HG03520 (cell line): Measurements from ENCODE around the gene NOTUM.
"Not testable (repeated sequence)": the region's sequence is repeated elsewhere in the genome, so short reads cannot be mapped to it uniquely, and the experiment has no call there.

Experiments used
- ATAC-seq: cut with Tn5 transposase; IDR thresholded peaks from one replicate; pipeline ENCODE4 v1.9.1; 2021; ENCODE audit warnings: mild to moderate bottlenecking, moderate library complexity; ENCODE audit not compliant: unreplicated experiment

The NOTUM gene

DNA sequence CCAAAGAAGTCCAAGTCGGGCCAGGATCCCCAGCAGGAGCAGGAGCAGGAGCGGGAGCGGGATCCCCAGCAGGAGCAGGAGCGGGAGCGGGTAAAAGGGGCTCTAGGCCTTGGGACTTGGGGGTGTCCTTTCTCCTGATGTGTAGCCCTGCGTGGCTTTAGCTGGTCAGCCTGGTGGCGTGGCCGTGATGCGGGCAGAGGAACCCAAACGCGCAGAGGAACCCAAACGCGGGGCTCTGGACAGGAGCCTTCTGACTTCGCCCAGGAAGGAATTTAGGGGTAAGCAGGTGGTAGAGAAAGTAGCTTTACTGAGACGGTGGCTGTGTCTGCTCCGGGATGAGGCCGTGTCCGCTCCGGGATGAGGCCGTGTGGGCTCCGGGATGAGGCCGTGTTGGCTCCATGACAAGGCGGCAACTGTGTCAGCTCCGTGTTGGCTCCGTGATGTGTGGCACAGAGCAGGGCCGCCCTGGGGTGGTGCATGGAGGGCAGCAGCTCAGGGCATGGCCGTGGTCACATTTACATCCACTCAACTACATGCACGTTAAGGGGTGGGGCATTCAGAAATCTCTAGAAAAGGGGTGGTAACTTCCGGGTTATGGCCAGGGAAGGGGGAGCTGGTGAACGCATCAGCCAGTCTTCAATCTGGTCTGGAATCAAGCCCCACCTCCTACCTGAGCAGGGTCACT is 35.9 kb upstream of the NOTUM start:
- no peak for ATAC-seq

DNA sequence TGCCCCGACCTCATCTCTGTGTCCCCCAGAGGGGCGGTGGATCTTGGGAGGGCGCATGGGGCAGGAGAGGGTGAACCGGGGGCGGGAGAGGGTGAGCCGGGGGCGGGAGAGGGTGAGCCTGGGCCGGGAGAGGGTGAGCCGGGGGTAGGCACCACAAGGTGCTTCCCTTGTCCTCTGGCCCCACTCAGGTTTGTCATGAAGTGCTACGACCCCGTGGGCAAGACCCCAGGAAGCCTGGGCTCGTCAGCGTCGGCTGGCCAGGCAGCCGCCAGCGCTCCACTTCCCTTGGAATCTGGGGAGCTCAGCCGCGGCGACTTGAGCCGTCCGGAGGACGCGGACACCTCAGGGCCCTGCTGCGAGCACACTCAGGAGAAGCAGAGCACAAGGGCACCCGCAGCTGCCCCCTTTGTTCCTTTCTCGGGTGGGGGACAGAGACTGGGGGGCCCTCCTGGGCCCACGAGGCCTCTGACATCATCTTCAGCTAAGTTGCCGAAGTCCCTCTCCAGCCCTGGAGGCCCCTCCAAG is 35.3 kb upstream of the NOTUM start:
- no peak for ATAC-seq

DNA sequence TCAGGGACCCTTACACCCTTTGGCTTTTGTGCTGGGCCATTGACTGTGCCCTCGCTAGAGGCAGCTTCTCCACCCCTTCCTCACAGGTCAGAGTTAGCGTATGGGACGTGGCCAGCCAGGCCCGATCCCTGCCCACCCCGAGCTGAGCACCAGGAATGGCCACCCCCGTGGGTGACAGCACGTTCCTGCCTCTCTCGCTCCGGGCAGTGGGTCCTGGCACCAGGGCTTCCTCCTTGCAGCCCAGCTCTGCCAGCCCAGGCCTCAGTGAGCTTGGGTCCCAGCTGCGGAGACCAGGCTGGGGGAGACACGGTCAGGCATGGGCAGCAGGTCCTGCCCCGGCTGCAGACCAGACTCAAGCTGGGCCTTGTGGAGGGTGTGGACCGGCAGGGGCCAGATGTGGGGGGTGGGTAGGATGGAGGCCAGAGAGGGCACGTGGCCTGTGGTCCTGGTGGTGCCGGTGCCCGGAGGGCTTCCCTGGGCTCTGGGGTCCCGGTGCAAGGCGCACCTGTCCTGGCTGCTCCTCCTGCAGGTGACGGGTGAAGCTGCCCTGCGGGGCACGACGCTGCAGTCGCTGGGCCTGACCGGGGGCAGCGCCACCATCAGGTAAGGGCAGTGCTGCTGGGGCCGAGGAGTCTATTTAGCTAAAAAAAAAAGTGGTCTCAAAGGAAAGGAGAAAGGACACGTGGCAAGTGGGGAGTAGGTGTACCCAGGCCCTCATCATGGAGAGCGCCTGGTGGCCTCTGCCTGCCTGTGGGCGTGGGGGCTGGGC is 34.7 kb upstream of the NOTUM start:
- ATAC-seq, result no peak

DNA sequence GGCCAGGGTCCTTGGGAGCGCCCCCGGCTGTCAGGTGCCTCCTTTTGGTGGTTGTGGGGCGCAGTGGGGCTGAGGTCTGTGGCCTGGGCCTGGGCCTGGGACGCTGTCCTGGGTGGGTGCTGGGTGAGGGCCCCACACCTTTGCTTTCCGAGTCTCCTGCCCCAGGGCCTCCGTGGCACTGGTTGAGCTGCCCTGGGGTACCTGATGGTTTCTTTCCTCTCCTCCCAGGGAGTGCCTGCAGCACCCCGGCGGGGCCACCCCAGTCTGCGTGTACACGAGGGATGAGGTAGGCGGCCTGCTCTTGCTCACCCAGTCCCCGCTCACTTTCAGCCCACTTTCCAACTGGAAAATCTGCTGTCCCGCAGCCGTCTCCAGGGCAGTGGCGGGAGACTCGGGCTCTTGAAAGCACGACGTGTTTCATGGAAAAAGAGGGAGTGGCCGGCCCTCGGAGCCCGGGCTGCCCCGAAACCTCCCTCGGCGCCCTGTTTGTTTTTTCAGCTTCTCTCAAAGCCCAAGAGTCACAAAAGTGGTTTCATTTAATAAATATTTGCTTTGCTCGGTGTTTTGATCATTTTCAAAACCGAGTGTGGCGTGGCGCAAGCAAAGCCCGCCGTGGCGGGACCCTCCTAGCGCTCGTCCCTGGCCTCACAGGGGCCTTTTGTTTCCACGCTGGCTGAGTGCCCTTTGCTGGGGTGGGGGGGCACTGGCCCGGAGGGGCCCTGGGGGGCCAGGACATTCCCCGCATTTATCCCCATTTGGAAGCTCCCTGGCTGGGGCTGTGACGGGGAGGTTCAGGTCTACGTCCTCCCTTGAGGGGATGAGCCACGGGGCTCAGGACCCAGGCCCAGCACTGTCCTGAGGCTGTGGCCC is 33.8 kb upstream of the NOTUM start:
- no peak for ATAC-seq

DNA sequence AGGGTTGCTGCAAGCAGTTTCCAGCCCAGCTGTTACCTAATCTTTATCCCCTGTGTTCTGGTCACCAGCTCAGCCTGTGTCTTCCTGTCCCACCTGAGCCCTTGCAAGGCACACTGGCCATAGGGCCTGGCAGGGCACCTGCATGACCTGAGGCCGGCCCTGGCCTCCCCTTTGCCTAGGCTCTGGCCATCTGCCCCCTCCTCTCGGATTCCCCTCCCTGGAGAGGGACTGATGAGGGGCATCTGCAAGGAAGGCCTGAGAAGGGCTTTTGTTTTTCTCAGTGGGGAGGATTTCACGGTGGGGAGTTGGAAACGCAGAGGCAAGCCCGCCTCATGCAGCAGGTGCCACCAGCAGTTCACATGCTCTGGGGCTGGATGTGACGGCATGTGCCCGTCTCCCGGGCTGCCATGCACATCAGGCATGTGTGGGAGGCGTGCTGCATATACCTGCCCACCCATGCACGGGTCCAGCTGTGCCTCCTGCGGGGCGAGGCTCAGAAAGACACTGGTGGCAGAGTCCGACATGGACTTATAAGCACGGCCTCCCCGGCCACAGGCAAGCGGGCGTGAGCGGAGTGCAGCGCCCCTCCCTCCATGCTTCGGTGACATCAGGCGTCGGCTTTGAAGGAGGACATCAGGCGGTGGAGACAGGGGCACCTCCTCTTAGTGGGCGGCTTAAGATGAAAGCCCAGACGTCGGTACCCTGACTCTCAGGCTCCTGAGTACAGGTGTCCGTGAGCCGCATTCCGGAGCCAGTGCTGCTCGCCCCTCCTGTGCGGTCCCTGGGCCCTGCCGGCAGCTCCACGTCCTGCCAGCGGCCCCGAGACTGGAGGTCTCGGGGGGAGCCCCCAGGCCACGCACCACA is 33.0 kb upstream of the NOTUM start:
- no peak for ATAC-seq

DNA sequence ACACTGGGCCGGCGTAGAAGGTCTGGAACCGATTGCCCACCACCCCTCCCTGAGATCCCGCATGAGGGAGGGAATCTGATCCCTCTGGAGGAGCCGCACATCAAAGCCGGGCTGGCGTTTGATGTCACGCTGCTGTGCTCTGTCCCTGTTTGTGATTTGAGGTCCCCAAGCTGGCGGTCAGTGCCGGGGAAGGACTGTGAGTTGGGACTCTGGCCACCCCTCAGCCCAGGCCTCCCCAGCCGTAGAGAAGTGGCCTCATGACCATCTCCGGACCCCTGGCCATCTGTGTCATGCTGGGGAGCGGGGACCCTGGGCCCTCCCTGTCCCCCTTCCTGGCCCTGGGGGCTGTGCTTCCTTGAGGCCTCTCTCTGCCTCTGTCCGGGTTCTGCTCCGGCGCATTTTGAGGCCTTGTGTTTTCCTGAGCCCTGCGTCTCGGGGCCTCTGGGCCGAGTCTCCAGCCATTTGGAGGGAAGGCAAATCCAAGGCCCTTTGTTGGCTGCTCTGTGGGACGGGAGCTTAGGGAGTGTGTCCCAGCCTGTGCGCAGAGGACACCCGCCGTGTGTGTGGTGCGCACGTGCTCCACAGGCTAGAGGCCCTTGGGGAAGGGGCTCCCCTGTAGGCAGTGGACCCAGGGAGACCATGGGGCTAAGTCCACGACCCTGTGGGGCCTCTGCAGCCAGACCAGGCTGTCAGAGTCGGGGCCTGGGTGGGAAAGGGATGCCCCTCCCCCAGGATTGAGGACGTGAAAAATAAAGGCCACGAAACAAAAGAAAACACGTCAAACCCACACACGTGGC is 31.5 kb upstream of the NOTUM start:
- ATAC-seq, result no peak

DNA sequence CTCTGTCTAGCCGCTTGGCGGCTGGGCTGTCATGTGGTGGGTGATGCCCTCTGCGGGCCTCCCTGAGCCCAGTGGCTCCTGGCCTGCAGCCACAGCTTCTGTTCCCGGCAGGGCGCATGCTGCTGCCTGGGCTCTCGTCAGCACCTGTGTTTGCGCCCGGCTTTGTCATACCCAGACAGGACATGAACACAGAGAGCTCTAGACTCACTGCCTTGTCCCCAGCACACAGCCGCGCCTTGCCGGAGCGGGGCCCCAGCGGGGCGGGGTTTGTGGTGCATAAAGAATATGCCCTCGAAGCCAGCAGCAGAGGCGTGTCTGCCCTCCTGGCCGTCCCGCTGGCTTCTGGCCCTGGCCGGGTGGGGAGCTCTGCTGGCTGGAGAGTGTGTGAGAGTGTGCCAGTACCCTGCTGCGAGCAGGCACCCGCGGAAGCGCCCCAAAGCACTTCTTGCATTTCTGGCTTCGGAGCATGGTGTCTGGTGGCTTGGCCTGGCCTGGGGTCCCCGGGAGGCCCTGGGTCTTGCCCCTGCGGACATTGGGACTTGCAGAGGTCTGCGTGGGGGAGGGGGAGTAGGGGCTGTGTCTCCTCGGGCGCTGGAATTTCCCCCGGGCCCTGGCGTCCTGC is 30.8 kb upstream of the NOTUM start:
- ATAC-seq, result no peak

DNA sequence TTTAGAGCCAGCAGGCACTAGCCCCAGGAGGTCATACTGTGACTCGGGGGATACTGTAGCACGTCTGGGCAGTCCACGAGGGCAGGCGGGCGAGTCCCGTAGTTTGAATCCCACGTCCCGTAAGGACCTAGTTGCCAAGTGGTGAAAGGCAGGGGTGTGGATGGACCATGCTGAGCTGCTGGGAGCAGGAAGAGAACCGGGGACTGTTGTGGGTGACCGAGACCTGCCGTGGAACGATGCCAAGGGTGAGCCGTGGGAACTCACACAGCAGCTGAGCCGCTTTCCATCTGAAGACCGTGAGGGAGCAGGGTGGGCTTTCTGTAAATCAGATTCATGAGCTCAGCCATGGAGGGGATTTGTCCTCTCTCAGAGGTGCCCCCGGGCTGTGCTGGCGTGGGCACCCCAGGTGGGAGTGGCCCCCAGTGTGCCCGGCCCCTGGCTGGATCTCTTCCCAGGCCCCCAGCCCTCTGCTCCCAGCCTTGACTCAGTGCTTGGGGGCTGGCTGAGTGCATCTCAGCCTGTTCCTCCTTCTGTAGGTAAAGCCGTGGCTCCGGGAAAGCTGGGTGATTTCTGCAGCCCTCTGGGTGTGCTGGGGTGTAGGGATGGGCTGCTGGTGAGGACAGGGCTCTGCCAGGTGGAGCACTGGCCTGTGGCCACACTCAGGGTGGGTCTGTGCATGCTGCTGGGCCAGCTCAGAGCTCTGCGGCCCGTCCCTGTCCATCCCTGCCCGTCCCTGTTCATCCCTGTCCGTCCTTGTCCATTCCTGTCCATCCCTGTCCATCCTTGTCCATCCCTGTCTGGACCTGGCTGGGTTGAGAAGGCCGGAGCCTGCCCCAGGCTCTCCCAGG is 30.1 kb upstream of the NOTUM start:
- no peak for ATAC-seq

DNA sequence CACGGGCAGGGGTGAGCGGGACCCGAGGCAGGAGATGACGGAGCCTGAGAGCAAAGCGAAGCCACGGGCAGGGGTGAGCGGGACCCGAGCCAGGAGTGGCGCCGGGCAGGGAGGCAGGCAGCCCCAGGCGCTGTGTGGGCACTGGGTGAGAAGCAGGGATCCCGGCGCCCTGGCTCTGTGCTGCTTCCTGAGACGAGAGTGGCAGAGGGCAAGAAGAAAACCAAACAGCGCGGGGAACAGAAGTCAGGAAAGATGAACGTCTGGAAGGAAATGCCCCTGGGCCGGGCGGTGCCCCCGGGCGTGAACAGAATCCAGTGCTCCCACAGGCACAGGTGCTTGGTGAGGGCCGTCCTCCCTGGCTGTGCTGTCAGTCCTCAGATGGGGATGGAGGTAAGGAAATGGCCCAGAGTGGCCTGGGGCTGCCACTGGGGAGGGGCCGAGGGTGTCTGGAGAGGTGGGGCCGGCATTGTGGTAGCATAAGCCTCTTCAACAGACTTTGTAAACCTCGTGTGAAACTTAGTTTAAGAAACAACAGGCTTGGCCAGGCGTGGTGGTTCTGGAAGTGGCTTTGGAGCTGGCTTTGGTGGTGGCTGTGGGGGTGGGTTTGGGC is 26.3 kb upstream of the NOTUM start:
- ATAC-seq, result no peak

DNA sequence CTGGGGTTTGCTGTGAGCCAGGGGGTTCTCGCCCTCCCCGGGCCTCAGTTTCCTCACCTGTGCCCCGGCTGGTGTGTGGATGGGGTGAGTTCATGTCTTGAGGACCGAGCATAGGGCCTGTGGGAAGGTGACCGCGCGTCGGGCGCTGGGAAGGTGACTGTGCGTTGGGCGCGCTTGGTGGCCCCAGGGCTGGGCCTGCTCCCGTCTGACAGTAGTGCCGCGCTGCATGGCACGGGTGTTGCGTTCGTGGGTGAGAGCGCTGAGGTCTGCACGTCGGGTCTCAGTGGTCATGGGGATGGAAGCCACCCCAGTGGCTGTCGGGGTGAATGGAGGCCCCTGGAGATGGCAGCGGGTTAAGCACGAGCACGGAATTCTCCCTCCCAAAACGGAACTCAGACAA is 25.6 kb upstream of the NOTUM start:
- no peak for ATAC-seq

DNA sequence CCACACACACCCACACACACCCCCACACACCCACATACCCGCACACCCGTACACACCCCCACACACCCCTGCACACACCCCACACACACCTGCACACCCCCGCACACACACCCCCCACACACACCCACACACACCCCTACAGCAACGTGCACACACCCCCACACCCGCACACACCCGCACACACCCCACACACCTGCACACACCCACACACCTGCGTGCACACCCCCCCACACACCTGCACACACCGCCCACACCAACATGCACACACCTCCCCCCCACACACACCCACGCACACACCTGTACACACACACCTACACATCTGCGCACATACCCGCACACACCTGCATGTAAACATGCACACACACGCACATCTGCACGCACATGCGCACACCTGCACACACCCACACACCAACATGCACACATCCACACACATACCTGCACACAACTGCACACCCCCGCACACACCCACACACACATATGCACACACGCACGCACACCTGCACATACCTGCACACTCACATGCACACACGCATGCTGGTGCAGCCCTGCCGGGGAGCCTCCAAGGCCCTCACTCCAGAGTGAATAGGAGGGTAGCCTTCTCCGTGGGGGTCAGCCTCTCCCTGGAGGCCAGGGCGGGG is 23.9 kb upstream of the NOTUM start:
- no peak for ATAC-seq

DNA sequence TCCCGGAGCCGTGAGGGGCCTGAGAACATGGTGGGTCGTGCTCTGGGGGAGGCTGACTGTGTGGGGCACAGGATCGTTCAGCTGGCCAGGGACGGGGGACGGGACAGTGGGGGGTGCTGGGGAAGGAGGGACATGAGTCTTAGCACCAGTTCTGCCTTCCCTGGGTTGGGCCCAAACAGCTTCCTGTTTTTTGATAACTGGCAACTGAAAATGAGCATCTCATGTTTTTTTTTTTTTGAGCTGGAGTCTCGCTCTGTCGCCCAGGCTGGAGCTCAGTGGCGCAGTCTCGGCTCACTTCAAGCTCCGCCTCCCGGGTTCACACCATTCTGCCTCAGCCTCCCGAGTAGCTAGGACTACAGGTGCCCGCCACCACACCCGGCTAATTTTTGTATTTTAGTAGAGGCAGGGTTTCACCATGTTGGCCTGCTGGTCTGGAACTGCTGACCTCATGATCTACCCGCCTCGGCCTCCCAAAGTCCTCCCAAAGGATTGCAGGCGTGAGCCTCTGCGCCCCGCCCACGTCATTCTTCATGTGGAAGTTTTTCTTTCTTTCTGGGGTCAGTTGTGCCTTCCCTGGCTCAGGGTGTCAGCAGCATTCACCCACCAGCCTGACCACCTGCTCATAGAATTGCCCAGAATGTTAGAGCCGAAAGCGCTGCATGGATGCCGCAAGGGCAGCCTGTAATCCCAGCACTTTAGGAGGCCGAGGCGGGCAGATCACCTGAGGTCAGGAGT is 22.8 kb upstream of the NOTUM start:
- ATAC-seq, result no peak

DNA sequence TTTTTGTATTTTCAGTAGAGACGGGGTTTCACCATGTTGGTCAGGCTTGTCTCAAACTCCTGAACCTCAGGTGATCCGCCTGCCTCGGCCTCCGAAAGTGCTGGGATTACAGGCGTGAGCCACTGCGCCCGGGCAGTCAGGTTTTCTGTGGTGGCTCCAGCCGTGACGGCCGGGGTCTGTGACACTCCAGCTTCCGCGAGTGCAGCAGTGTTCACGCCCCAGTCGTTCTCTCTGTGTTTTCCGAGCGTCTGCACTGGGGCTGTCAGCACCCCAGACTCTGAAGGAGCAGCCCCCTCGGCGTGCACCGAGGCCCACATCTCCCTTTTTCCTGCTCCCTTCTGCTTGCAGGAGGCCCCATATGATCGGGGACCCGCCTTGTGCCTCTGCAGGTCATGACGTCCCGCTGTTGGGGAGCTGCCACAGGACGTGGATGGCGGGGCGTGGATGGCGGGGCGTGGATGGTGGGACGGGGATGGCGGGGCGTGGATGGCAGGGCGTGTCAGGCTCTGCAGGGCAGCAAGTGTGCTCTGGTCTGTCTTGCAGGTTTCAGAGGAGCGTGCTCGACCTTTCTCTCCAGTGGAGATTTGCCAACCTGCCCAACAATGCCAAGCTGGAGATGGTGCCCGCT is 22.1 kb upstream of the NOTUM start:
- ATAC-seq, result no peak

DNA sequence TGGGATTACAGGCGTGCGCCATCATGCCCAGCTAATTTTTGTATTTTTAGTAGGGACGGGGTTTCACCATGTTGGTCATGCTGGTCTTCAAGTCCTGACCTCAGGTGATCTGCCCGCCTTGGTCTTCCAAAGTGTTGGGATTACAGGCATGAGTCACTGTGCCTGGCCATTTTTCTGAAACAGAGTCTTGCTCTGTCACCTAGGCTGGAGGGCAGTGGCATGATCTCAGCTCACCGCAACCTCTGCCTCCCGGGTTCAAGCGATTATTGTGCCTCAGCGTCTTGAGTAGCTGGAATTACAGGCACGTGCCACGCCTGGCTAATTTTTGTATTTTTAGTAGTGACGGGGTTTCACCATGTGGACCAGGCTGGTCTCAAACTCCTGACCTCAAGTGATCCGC is 20.5 kb upstream of the NOTUM start:
- not testable (repeated sequence) for ATAC-seq

DNA sequence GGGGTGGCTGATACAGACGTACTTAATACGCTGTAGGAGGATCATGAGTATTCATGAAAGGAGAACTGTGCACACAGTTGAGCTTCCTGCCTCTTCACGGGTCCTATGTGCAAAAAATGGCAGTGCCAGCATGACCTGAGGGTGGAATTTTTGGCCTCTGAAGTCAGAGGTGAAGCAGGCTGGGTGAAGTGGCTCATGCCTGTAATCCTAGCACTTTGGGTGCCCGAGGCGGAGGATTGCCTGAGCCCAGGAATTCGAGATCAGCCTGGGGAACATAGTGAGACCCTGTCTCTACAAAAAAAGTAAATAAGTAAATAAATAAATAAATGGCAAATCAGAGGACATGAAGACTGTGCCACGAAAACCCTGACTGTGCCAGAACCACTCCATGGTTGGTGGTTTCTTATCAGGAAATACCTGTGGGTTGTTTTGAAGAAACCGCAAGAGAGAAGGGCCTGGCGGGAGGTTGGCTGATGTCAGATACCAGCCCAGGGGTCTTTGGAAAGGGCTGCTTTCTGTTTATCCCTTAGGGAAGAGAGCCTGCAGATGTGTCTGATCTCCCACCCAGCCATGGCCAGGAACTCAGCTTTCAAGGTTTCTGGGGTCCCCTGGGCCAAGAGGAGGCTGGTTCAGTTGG is 19.8 kb upstream of the NOTUM start:
- no peak for ATAC-seq

DNA sequence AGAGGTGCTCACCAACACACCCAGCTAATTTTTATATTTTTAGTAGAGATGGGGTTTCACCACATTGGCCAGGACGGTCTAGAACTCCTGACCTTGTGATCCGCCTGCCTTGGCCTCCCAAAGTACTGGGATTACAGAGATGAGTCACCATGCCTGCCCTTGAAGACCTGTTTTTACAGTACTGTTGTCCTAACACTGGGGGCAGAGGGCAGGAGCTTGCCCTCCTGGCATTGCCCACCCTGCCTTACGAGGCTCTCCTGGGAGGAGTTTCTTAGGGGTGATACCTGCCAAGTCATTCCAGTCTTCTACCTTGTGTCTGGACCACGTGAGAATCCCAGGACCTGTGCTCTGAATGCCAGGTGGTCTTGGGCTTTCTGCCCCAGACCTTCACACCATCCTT is 19.1 kb upstream of the NOTUM start:
- ATAC-seq, result no peak
